ENCODE results near the gene HAT1.

HAT1 gene

DNA sequence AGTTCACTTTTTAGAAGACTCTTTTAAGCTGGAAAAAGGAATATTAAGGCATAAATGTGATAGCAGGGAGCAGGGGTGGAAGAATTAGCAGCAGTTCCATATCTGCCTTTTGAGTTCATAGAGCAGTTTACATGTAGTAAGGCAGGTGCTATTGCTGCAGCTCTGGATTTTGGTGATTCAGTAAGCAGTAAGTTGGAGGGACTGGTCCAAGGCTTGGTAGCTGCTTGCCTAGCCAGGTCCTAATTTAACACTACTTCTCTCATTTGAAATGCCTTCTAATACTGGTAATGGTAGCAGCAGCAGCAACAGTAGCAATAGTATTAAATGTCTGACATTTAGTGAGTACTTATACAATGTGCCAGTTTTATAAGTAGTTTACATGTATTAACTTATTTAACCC, 30.0 kb downstream of the HAT1 start:
- Mint-ChIP-seq H3K27ac (no peak overlapping the region), H3K27me3 (no peaks in the 10 kb centered on the region), H3K36me3 (ENCODE audit: low read depth) (peaks cover 69% of the 10 kb centered on the region), H3K9me3 (no peaks in the 10 kb centered on the region), H3K4me1 (ENCODE audit: low read depth) (peaks cover 22% of the 10 kb centered on the region), H3K4me3 (no peak overlapping the region)
- no peak for DNase-seq

- Mint-ChIP-seq H3K9me3 (no peaks in the 10 kb centered on the region), H3K27me3 (no peaks in the 10 kb centered on the region), H3K4me1 (ENCODE audit: low read depth) (peaks cover 24% of the 10 kb centered on the region), H3K27ac (no peak overlapping the region), H3K36me3 (ENCODE audit: low read depth) (peaks cover 67% of the 10 kb centered on the region), H3K4me3 (no peak overlapping the region)
- DNase-seq, result no peak
Observed at GRCh38 chr2:171952748-171953147, 30.5 kb downstream of the HAT1 start.

- H3K27ac Mint-ChIP-seq, result no peak overlapping the region
- H3K4me3 Mint-ChIP-seq, result no peak overlapping the region
- DNase-seq, result no peak
- no peaks in the 10 kb centered on the region for H3K9me3 Mint-ChIP-seq
- H3K36me3 Mint-ChIP-seq (ENCODE audit: low read depth), result peaks cover 65% of the 10 kb centered on the region
- no peaks in the 10 kb centered on the region for H3K27me3 Mint-ChIP-seq
- H3K4me1 Mint-ChIP-seq (ENCODE audit: low read depth), result peaks cover 32% of the 10 kb centered on the region
Observed at GRCh38 chr2:171956135-171956825, 34.0 kb downstream of the HAT1 start.

DNA sequence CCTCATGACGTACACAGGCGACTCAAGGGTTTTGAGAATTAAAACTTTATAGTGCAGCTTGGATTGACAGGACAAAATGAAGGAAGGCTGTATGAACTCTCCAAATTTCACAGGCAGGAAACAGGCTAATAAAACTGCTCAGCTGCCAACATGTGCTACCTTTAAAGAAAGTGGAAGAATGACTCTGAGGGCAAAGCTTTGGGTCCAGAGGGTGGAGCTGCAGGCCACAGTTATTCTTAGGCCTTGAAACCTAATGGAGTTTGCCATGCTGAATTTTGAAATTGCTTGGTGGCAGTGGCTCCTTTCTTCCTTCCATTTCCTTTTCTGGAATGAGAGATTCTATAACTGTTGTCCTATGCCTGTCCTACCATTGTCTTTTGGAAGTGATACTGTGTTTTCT, 34.8 kb downstream of the HAT1 start:
- Mint-ChIP-seq H3K4me1 (ENCODE audit: low read depth) (peaks cover 33% of the 10 kb centered on the region), H3K27ac (no peak overlapping the region), H3K36me3 (ENCODE audit: low read depth) (peaks cover 63% of the 10 kb centered on the region), H3K4me3 (no peak overlapping the region), H3K27me3 (no peaks in the 10 kb centered on the region), H3K9me3 (no peaks in the 10 kb centered on the region)
- no peak for DNase-seq

DNA sequence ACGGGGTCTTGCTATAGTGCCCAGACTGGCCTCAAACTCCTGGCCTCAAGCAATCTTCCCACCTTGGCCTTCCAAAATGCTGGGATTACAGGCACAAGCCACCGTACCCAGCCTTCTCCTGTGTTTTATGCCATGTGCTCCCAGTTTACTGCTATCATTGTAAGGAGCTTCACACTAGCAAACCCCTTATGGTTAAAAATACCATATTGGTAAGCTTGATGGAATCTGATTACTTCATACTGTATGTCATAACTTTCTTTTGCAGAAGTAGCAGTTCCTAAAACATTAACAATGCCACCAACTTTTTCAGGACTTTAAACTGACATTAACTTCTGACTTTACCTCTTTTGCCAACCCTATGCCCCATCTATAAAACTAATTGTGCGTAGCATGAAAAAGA, 36.2 kb downstream of the HAT1 start:
- no peaks in the 10 kb centered on the region for H3K9me3 Mint-ChIP-seq
- H3K27ac Mint-ChIP-seq, result no peak overlapping the region
- no peaks in the 10 kb centered on the region for H3K27me3 Mint-ChIP-seq
- peaks cover 51% of the 10 kb centered on the region for H3K36me3 Mint-ChIP-seq (ENCODE audit: low read depth)
- DNase-seq, result no peak
- H3K4me3 Mint-ChIP-seq, result no peak overlapping the region
- peaks cover 40% of the 10 kb centered on the region for H3K4me1 Mint-ChIP-seq (ENCODE audit: low read depth)

GRCh38 chr2:171959998-171960397, 37.7 kb downstream of the HAT1 start:
- Mint-ChIP-seq H3K4me1 (ENCODE audit: low read depth) (peaks cover 42% of the 10 kb centered on the region), H3K9me3 (no peaks in the 10 kb centered on the region), H3K36me3 (ENCODE audit: low read depth) (peaks cover 42% of the 10 kb centered on the region), H3K27me3 (no peaks in the 10 kb centered on the region), H3K4me3 (no peak overlapping the region), H3K27ac (no peak overlapping the region)
- no peak for DNase-seq

DNA sequence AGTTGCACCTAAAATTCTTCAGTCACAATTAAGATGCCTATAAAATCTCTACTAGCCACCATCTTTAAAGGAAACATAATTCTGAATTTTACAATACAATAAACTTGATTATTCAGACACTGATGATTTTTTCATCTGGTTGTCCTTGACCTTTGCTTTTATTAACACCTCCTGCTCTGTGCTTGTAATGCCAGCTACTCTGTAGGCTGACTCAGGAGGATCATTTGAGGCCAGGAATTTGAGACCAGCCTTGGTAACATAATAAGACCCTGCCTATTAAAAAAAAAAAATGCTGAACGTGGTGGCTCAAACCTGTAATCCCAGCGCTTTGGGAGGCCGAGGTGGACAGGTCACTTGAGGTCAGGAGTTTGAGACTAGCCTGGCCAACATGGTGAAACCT, 38.3 kb downstream of the HAT1 start:
- no peaks in the 10 kb centered on the region for H3K27me3 Mint-ChIP-seq
- H3K27ac Mint-ChIP-seq, result no peak overlapping the region
- H3K4me1 Mint-ChIP-seq (ENCODE audit: low read depth), result peaks cover 44% of the 10 kb centered on the region
- no peak overlapping the region for H3K4me3 Mint-ChIP-seq
- H3K9me3 Mint-ChIP-seq, result no peaks in the 10 kb centered on the region
- no peak for DNase-seq
- H3K36me3 Mint-ChIP-seq (ENCODE audit: low read depth), result peaks cover 45% of the 10 kb centered on the region

DNA sequence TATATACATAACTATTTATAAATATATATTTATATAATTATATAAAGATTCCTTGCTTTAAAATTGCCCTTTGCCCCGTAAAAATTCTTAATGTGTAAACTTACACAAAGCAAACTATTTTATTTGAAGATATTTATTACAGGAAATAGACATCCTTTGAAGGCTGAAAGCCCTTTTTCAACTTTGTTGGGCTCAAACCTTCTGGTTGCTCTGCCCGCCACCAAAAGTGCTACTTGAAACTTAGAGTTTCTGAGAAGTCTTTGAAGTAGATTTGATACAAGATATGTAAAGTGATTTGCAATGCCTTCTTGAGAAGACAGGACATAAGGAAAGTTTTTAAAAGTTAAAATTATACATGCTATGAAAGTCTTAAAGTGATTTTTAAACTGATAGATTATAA, 40.9 kb downstream of the HAT1 start:
- H3K9me3 Mint-ChIP-seq, result no peaks in the 10 kb centered on the region
- peaks cover 55% of the 10 kb centered on the region for H3K36me3 Mint-ChIP-seq (ENCODE audit: low read depth)
- no peak overlapping the region for H3K27ac Mint-ChIP-seq
- H3K4me3 Mint-ChIP-seq, result no peak overlapping the region
- H3K27me3 Mint-ChIP-seq, result no peaks in the 10 kb centered on the region
- peaks cover 36% of the 10 kb centered on the region for H3K4me1 Mint-ChIP-seq (ENCODE audit: low read depth)
- no peak for DNase-seq

DNA sequence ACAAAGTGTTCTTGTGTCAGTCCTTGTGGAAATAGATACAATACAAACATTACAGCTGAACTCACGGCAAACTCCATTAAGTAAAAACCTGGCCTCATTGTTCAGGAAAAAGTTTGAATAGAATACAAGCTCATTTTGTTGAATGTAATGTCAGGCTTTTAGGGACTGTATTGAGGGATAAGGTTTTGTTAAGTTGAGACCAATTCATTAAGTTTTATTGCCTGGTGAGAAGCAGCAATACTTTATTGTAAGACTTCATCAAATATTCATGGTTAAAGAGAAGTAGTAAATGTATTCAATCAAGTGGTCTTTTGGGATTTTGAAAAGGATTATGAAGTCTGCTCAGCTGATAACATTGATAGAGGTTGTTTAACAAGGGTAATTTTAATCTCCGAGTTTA, 42.0 kb downstream of the HAT1 start:
- Mint-ChIP-seq H3K4me3 (no peak overlapping the region), H3K27me3 (no peaks in the 10 kb centered on the region), H3K9me3 (no peaks in the 10 kb centered on the region), H3K4me1 (ENCODE audit: low read depth) (peaks cover 32% of the 10 kb centered on the region), H3K36me3 (ENCODE audit: low read depth) (peaks cover 60% of the 10 kb centered on the region), H3K27ac (no peak overlapping the region)
- no peak for DNase-seq

GRCh38 chr2:171965238-171965637, 43.0 kb downstream of the HAT1 start:
- no peak overlapping the region for H3K27ac Mint-ChIP-seq
- H3K27me3 Mint-ChIP-seq, result no peaks in the 10 kb centered on the region
- DNase-seq, result no peak
- peaks cover 30% of the 10 kb centered on the region for H3K4me1 Mint-ChIP-seq (ENCODE audit: low read depth)
- peaks cover 63% of the 10 kb centered on the region for H3K36me3 Mint-ChIP-seq (ENCODE audit: low read depth)
- H3K9me3 Mint-ChIP-seq, result no peaks in the 10 kb centered on the region
- H3K4me3 Mint-ChIP-seq, result no peak overlapping the region

- H3K9me3 Mint-ChIP-seq, result no peaks in the 10 kb centered on the region
- H3K27me3 Mint-ChIP-seq, result no peaks in the 10 kb centered on the region
- peaks cover 30% of the 10 kb centered on the region for H3K4me1 Mint-ChIP-seq (ENCODE audit: low read depth)
- no peak overlapping the region for H3K4me3 Mint-ChIP-seq
- H3K27ac Mint-ChIP-seq, result no peak overlapping the region
- H3K36me3 Mint-ChIP-seq (ENCODE audit: low read depth), result peaks cover 62% of the 10 kb centered on the region
- DNase-seq, result no peak
Observed at GRCh38 chr2:171965661-171966060, 43.4 kb downstream of the HAT1 start.

DNA sequence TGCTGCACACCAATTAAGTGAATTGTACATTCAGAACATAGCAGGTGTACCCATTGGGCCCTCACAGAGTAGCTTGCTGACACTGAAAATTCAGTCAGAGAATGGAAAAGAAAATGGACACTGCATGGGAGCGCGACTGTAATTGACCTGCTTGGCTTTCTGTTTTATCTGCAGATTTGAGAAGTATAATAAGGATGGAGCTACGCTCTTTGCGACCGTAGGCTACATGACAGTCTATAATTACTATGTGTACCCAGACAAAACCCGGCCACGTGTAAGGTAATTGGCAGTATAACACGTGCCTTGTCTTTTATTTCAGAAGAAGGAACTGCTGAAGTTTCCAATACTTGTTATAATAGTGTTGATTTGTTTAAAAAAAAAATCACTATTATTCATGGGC, 44.0 kb downstream of the HAT1 start:
- H3K27ac Mint-ChIP-seq, result no peak overlapping the region
- H3K9me3 Mint-ChIP-seq, result no peaks in the 10 kb centered on the region
- no peak overlapping the region for H3K4me3 Mint-ChIP-seq
- H3K36me3 Mint-ChIP-seq (ENCODE audit: low read depth), result peaks cover 62% of the 10 kb centered on the region
- no peaks in the 10 kb centered on the region for H3K27me3 Mint-ChIP-seq
- no peak for DNase-seq
- H3K4me1 Mint-ChIP-seq (ENCODE audit: low read depth), result peaks cover 28% of the 10 kb centered on the region

- Mint-ChIP-seq H3K4me3 (no peak overlapping the region), H3K9me3 (no peaks in the 10 kb centered on the region), H3K27ac (no peak overlapping the region), H3K36me3 (ENCODE audit: low read depth) (peaks cover 63% of the 10 kb centered on the region), H3K27me3 (no peaks in the 10 kb centered on the region), H3K4me1 (ENCODE audit: low read depth) (peaks cover 27% of the 10 kb centered on the region)
- DNase-seq, result no peak
Observed at GRCh38 chr2:171966688-171967087, 44.4 kb downstream of the HAT1 start.

GRCh38 chr2:171968509-171968908, 46.2 kb downstream of the HAT1 start:
- no peaks in the 10 kb centered on the region for H3K27me3 Mint-ChIP-seq
- peaks cover 23% of the 10 kb centered on the region for H3K4me1 Mint-ChIP-seq (ENCODE audit: low read depth)
- peaks cover 80% of the 10 kb centered on the region for H3K36me3 Mint-ChIP-seq (ENCODE audit: low read depth)
- no peak for DNase-seq
- H3K4me3 Mint-ChIP-seq, result no peak overlapping the region
- no peak overlapping the region for H3K27ac Mint-ChIP-seq
- no peaks in the 10 kb centered on the region for H3K9me3 Mint-ChIP-seq

DNA sequence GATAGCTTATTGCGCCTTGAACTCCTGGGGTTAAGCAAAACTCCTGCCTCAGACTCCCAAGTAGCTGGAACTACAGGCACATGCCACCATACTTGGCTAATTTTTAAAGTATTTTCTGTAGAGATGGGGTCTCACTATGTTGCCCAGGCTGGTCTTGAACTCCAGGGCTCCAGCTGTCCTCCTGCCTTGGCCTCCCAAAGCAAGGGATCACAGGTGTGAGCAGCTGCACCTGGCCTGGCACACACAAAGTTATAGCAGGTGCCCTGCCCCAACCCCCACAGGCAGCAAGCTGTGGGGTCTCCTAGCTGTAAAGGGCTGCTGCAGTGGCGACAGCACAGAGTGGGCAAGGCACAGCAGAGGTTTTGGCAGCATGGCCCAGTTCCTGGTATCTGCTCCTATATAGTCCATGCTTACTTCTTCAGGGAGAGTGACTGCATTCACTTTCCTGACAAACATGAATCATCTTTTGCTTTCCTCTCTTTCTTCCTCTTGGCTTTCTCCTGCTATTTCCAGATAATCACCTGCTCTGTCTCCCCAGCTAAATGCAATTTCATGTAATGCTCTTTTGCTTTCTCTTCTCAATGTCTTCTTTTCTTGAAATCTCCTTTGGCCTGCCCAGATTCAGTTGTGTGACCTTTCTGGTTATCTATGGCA, 50.2 kb downstream of the HAT1 start:
- Mint-ChIP-seq H3K27me3 (no peaks in the 10 kb centered on the region), H3K36me3 (ENCODE audit: low read depth) (peaks cover 86% of the 10 kb centered on the region), H3K9me3 (no peaks in the 10 kb centered on the region), H3K27ac (peak overlapping the region; percentile 6), H3K4me3 (no peak overlapping the region), H3K4me1 (ENCODE audit: low read depth) (peaks cover 5% of the 10 kb centered on the region)
- no peak for DNase-seq
